Left renal pelvis (tissue), 4 donors: ENCODE measurements around the gene JUNB. TPM values are rescaled to one million over a fixed set of nuclear protein-coding genes. Genes with fewer than 3 reads are reported as not detected.
A peak's percentile ranks its signal among the peaks of the same experiment; 100 is the strongest.
"Not testable (repeated sequence)": the region's sequence is repeated elsewhere in the genome, so short reads cannot be mapped to it uniquely, and the experiment has no call there.

Experiments used
- DNase-seq, 4 donors: peaks; one replicate each; pipeline ENCODE4 v3.0.0-alpha.2; 2013; ENCODE audit warnings: low read depth in 4 of 4, low spot score in 3 of 4
- polyA plus RNA-seq, 4 donors: library from polyadenylated mRNA; unstranded; fragments of 120-200 nt; gene quantifications; one replicate each; pipeline ENCODE4 v1.2.1, GENCODE V29; 2013; ENCODE audit not compliant: insufficient read length in 4 of 4

Gene JUNB
- polyA plus RNA-seq, 4 donors = 13.8 to 678 (median 32.3) TPM

- DNase-seq = no peak
Measured at GRCh38 chr19:12788682-12789097, 2.6 kb upstream of the JUNB start.

DNA sequence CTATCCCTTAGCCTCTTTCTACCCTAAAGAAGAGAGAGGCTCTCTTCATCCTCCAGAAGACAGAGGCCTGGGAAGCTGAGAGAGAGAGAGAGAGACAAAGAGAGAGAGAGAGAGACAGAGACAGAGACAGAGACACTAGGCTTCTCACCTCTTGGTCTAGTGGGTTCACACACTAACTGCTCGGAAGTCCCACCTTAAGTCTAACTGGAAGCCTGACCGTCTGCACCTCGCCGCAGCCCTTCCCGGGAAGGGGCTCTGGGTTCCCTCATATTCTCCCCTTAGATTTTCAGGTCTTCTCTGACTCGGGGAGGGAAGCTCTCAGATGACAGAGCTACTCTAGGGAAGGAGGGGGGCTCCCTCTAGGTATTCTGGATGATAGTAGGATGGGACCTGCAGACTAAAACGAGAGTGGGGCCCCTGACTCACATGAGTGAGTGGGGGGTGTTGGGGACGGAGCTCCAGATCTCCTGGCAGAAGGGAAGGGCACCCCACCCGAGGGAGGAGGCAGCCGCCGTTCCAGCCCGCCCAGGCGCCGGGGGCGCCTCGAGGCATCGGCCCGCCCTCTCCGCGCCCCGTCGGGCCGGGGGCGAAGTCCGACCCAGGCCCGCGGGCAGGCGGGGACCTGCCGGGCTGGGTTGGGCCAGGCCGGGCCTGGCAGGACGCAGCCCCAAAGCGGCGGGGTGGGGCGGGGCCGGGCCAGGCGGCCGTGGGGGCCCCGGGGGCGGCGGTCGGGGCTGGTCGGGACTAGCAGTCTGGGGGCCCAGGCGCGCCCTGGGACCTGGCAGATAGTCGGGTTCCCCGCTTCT is 2.0 kb upstream of the JUNB start:
- DNase-seq = no peak

DNA sequence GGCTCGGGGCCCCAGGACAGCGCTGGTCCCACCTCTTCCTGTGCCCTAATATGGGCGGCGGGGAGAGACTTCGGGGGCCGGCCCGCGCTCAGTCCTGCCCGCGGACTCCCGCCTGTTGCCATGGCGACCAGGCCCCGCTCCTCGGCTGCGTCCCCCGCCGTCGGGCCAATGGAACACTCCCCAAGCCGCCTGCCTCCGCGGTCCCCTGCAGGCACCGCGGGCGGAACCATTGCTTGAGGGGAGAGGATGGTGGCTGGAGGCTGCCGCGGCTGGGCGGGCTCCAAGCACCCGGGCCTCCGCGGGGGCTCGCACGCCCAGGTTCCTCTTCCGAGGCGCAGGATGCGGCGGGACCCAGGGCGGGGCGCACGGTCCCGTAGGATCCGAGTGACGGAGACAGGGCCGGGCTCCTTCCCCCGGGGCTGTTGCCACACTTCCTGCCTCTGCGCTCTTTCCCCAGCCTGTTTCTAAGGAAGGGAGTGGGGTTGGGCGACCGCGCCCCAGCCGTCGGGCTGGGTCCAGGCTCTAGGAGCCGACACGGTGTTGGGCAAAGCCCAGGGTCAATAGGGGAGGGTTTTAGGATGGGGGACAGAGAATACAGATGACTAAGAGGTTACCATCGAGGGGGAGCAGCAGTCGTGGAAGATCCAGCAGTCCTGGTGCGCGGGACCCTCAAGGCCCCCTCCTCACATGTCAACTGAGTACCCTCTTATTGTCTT is 1.2 kb upstream of the JUNB start:
- peak in 3 of 4 donors; percentile 84 to 92 (median 87) for DNase-seq

DNA sequence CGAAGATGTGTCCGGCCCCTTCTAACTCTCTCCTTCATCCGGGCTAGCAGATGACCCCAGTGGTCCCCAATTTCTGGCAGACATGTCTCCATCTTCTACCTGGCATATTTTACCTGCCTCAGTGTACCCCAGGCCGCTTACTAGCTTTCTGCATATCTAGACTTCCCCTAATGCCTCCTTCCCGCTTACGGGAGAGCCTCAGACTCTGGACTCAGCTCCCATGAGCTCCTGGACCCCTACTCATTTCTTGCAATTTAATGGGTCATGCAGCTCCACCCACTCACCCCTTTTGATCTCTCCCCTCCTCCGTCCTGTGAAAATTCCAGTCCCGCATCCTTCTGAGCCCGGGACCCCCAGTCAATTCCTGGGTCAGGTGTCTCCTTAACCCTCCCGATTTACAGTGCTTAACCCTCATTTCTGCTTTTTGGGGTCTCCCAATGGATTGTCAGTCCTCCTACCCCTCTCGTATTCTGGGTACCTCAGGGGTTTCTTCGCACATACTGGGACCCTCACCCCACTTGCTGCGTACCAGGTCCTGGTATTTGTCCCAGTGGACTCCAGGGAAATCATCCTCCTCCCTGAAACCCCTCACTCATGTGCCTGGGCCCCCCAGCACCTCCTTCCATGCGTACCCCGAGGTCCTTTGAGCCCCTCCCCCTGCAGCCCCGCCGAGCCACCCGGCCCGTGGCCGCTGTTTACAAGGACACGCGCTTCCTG is 500 bp upstream of the JUNB start:
- DNase-seq = no peak

DNA sequence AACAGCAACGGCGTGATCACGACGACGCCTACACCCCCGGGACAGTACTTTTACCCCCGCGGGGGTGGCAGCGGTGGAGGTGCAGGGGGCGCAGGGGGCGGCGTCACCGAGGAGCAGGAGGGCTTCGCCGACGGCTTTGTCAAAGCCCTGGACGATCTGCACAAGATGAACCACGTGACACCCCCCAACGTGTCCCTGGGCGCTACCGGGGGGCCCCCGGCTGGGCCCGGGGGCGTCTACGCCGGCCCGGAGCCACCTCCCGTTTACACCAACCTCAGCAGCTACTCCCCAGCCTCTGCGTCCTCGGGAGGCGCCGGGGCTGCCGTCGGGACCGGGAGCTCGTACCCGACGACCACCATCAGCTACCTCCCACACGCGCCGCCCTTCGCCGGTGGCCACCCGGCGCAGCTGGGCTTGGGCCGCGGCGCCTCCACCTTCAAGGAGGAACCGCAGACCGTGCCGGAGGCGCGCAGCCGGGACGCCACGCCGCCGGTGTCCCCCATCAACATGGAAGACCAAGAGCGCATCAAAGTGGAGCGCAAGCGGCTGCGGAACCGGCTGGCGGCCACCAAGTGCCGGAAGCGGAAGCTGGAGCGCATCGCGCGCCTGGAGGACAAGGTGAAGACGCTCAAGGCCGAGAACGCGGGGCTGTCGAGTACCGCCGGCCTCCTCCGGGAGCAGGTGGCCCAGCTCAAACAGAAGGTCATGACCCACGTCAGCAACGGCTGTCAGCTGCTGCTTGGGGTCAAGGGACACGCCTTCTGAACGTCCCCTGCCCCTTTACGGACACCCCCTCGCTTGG is 966 bp downstream of the JUNB start:
- DNase-seq = no peak

GRCh38 chr19:12792853-12793289 is 1.6 kb downstream of the JUNB start:
- DNase-seq = no peak

- peak in 2 of 4 donors; percentile 87 to 89 for DNase-seq
Measured at GRCh38 chr19:12793290-12794195, 2.3 kb downstream of the JUNB start.

GRCh38 chr19:12794196-12794941 is 3.1 kb downstream of the JUNB start:
- DNase-seq = no peak

GRCh38 chr19:12794971-12795381 is 3.7 kb downstream of the JUNB start:
- DNase-seq = no peak

DNA sequence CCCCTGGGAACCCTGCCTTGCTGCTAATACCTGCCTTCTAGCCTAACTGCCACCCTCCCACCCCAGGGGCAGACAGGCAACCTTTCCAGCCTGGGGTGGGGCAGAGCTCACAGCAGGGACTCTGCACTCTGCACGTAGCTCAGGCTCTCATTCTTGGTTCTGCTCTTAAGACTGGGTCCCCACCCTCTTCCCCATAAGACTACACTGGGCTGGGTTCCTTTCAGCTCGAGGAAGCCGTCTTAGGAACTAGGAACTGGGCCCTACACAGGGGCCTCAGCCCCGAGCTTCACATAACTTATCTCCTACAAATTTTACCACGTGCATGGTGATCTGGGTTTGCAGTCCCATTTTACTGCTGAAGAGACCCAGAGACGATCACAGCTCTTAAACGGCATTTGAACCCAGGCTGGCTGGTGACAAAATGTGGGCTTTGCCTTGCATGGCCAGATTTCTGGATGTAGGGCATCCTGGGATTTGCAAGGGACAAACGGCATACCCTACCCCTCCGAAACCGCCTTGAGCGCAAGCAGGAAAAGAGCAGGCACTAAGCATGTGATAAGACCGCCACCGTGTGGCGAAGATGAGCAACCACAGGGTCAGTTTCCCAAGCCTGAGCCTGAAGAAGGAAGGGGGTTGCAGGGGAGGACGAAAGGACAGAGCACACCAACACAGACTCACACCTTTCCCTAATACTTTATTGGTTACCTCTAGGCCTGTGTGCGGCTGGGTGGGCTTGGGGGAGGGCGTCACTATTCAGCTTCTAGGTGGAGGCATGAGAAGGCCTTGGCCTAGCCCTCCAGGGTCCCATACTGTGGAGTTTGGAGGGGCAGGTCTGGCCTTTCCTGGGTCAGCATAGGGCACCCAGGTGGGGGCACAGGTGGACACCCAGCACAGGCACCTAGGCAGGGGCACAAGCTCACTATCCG is 5.1 kb downstream of the JUNB start:
- DNase-seq = no peak

DNA sequence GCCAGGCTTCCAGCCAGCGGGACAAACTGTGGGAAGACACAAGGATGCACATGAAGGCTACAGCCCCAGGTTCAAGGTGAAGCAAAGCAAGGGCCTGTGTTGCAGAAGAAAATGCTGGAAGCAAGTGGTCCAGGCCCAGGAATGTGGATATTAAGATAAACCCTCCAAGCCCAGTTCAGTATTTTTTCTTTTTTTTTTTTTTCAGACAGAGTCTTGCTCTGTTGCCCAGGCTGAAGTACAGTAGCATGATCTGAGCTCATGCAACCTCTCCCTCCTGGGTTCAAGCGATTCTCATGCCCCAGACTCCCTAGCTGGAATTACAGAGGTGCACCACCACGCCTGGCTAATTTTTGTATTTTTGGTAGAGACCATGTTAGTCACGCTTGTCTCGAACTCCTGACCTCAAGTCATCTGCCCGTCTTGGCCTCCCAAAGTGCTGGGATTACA is 5.9 kb downstream of the JUNB start:
- no peak for DNase-seq

DNA sequence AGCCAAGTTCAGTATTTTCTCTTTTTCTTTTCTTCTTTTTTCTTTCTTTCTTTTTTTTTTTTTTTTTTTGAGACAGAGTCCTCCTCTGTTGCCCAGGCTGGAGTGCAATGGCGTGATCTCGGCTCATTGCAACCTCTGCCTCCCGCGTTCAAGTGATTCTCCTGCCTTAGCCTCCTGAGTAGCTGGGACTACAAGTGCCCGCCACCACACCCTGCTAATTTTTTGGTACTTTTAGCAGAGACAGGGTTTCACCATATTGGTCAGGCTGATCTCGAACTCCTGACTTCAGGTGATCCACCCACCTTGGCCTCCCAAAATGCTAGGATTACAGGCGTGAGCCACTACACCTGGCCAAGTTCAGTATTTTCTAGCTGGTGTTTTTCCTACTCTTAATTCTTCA is 6.3 kb downstream of the JUNB start:
- not testable (repeated sequence) for DNase-seq

- no peak for DNase-seq
Measured at GRCh38 chr19:12799742-12800465, 8.6 kb downstream of the JUNB start.

DNA sequence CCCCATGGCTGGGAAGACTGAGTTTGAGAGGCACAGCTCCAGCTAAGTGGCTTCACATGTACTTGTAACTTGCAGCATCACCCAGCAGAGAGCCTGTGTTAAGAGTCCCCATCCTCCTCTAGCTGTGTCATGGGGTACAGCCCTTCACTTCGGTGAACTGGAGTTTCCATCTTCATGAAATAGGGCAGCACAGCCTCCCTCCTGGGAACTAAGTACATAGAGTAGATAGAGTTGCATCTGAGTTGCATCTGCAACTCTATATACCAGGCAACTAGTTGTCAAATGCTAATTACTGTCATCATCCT is 9.1 kb downstream of the JUNB start:
- no peak for DNase-seq

DNA sequence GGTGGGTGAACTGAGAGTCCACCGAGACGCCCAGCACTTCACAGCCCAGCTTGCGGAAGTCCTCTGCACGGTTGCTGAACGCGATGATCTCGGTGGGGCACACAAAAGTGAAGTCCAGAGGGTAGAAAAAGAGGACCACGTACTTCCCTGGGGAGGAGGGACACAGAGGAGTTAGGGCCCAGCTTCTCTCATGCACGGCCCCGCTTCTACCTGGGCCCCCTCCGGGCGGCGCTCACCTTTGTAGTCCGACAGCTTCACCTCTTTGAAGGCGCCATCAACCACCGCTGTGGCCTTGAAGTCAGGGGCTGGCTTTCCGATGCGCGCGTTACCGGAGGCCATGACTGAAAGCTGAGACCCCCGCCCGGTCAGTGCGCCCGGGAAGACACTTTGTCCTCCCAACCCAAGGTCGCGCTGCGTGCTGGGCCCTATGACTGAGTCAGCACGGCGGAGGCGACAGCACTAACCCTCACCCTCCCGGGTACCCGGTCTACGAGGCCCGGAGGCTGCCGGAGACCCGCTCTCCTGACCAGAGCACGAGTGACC is 9.7 kb downstream of the JUNB start:
- DNase-seq = no peak

DNA sequence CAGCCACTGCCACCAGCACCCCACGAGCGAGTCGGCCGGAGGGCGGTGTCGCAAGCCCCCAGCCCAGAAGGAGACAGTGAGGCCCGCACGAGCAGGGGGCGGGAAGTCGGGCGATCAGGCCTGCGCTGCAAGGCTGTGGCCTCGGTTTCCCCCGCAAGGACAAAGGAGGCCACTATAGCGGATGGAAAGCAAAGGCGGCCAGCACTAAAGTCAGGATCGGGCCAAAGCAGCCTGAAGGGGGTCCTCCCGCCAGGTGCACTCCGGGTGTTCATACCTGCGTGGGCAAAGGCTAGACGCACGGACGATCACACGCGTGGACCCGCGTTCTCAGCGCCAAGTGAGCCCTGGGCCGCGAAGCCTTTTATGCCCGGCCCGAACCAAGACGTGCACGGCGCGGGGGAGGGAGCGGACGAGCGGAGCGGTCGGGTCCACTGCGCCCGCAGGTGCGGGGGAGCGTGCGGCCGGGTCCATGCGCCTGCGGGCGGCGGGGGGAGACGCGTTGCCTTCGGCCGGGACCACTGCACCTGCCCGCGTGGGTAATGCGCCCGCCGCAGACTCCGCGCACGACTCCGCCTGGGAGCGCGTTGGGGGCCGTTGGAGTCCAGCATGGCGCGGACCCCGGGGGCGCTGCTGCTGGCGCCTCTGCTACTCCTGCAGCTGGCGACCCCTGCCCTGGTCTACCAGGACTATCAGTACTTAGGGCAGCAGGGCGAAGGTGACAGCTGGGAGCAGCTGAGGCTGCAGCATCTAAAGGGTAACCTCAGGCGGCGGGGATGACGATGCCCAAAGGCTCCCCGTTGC is 10.4 kb downstream of the JUNB start, which contains the start of the genes PRDX2 and THSD8:
PRDX2 (minus strand) TSS at position 335 of the 801 bp plus-strand sequence. CDS start 539 bp downstream, outside the sequence.
THSD8 (plus strand) TSS at position 604 of the 801 bp plus-strand sequence; CDS start at position 607, 3 bp downstream.
- DNase-seq = no peak
